Memory B cell (primary cell): ENCODE results near the gene NDE1.
A peak's percentile ranks its signal among the peaks of the same experiment; 100 is the strongest.
"Not testable (repeated sequence)": the region's sequence is repeated elsewhere in the genome, so short reads cannot be mapped to it uniquely, and the experiment has no call there.

Experiments used
- ATAC-seq: fragments of 150-1000 bp; cut with Tn5 transposase; 2 replicates; pipeline ENCODE4 v1.10.0; 2021; ENCODE audit warnings: low read depth, mild to moderate bottlenecking, moderate library complexity
- DNase-seq, 2 donors: peaks; one replicate each; pipeline ENCODE4 v3.0.0; 2022; ENCODE audit warnings: low spot score in 2 of 2
- H3K27ac Mint-ChIP-seq: one replicate; pipeline ENCODE4 v1.8.0; 2022; ENCODE audit warnings: mild to moderate bottlenecking, moderate library complexity, mixed read lengths
- H3K27me3 Mint-ChIP-seq: one replicate; pipeline ENCODE4 v1.8.0; 2022; ENCODE audit warnings: mixed read lengths
- H3K36me3 Mint-ChIP-seq: one replicate; pipeline ENCODE4 v1.8.0; 2022; ENCODE audit warnings: mild to moderate bottlenecking, mixed read lengths
- H3K4me1 Mint-ChIP-seq: one replicate; pipeline ENCODE4 v1.8.0; 2022; ENCODE audit warnings: mixed read lengths
- H3K4me3 Mint-ChIP-seq: one replicate; pipeline ENCODE4 v1.8.0; 2022; ENCODE audit warnings: mild to moderate bottlenecking, moderate library complexity, mixed read lengths
- H3K9me3 Mint-ChIP-seq: one replicate; pipeline ENCODE4 v1.8.0; 2022; ENCODE audit warnings: mixed read lengths

Gene NDE1

DNA sequence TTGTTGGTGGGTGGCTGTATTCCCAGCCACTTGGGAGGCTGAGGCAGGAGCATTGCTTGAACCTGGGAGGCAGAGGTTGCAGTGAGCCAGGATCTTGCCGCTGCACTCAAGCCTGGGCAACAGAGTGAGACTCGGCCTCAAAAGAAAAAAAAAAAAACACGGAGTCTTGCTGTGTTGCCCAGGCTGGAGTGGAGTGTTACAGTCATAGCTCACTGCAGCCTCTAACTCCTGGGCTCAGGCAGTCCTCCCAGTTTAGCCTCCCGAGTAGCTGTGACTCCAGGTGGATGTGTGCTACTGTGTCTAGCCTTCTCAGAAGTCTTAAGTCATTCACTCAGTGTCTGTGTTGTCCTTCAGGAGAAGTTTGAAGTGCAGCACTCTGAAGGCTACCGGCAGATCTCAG, 27.4 kb downstream of the NDE1 start:
- no peak overlapping the region for H3K27ac Mint-ChIP-seq
- DNase-seq (no peak), ATAC-seq (no peak)
- H3K27me3 Mint-ChIP-seq = no peaks in the 10 kb centered on the region
- H3K9me3 Mint-ChIP-seq = no peaks in the 10 kb centered on the region
- H3K4me1 Mint-ChIP-seq = peaks cover 10% of the 10 kb centered on the region
- H3K36me3 Mint-ChIP-seq = peaks cover 31% of the 10 kb centered on the region
- no peak overlapping the region for H3K4me3 Mint-ChIP-seq

DNA sequence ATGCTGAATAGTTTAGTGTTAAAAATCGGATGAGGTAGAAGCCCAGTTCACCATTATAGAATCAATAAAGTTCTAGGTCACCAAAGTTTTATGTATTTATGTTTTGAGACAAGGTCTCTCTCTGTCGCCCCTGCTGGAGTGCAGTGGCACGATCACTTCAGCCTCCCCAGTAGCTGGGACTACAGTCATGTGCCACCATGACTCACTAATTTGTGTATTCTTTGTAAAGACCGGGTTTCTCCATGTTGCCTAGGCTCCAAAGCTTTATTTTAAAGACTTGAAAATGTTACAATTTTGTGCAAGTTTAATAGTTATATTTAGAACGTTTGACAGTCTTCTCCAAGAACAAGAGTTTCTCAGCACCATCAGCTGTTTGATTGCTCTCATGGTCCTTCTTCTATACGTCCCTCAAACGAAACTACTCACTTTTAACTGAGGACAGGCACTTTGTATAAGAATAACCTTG, 32.1 kb downstream of the NDE1 start:
- DNase-seq (no peak), ATAC-seq (peak; percentile 83)
- no peaks in the 10 kb centered on the region for H3K4me1 Mint-ChIP-seq
- H3K27ac Mint-ChIP-seq = no peak overlapping the region
- no peaks in the 10 kb centered on the region for H3K27me3 Mint-ChIP-seq
- H3K4me3 Mint-ChIP-seq = no peak overlapping the region
- peaks cover 20% of the 10 kb centered on the region for H3K36me3 Mint-ChIP-seq
- H3K9me3 Mint-ChIP-seq = no peaks in the 10 kb centered on the region

DNA sequence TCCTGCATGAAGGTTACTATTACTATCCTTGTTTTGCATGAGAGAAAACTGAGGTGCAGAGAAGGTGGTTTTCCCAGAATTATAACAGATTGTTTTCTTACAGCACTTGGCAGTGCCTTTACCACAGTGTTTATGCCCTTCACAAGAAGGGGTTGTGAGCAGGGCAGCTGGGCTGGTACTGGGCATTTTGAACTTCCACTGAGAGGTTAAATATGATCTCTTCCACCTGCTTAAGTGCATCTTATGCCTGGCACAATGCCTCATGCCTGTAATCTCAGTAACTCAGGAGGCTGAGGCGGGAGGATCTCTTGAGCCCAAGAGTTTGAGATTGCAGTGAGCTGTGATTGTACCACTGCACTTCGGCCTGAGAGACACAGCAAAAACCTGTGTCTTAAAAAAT, 36.2 kb downstream of the NDE1 start:
- no peaks in the 10 kb centered on the region for H3K4me1 Mint-ChIP-seq
- no peaks in the 10 kb centered on the region for H3K9me3 Mint-ChIP-seq
- peaks cover 20% of the 10 kb centered on the region for H3K36me3 Mint-ChIP-seq
- ATAC-seq (no peak), DNase-seq (no peak)
- H3K4me3 Mint-ChIP-seq = no peak overlapping the region
- no peaks in the 10 kb centered on the region for H3K27me3 Mint-ChIP-seq
- H3K27ac Mint-ChIP-seq = no peak overlapping the region

GRCh38 chr16:15689290-15689689, 39.2 kb downstream of the NDE1 start:
- Mint-ChIP-seq H3K27ac (no peak overlapping the region), H3K4me1 (no peaks in the 10 kb centered on the region), H3K27me3 (no peaks in the 10 kb centered on the region), H3K4me3 (no peak overlapping the region), H3K9me3 (no peaks in the 10 kb centered on the region), H3K36me3 (peaks cover 25% of the 10 kb centered on the region)
- no peak for DNase-seq
- ATAC-seq = no peak

DNA sequence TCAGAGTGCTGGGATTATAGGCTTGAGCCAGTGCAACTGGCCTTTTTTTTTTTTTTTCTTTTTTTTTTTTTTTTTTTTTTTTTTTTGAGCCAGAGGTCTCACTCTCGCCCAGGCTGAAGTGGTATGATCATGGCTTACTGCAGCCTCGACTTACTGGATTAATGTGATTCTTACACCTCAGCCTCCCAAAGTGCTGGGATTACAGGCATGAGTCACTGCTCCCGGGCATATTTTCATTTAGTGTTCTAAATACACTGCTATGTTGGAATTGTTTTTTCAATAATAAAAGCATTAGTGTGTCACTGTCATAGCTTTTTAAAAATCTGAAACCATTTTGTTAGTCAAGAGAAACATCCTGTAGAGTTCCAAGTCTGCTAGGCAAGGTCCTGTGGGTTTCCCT, 40.3 kb downstream of the NDE1 start:
- Mint-ChIP-seq H3K36me3 (peaks cover 24% of the 10 kb centered on the region), H3K27ac (no peak overlapping the region), H3K4me3 (no peak overlapping the region), H3K9me3 (no peaks in the 10 kb centered on the region), H3K4me1 (no peaks in the 10 kb centered on the region), H3K27me3 (no peaks in the 10 kb centered on the region)
- DNase-seq (no peak), ATAC-seq (no peak)

DNA sequence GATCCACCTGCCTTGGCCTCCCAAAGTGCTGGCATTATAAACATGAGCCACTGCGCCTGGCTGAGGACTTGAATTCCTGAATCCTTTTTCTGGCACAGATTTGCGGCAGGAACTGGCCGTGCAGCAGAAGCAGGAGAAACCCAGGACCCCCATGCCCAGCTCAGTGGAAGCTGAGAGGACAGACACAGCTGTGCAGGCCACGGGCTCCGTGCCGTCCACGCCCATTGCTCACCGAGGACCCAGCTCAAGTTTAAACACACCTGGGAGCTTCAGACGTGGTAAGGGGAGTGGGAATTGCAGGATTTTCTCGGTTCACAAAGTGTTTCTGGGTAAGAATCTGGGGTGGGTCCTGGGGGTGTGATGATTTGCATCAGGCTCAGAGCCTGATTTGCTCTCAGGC, 41.0 kb downstream of the NDE1 start:
- DNase-seq (no peak), ATAC-seq (no peak)
- no peaks in the 10 kb centered on the region for H3K4me1 Mint-ChIP-seq
- no peaks in the 10 kb centered on the region for H3K27me3 Mint-ChIP-seq
- H3K9me3 Mint-ChIP-seq = no peaks in the 10 kb centered on the region
- H3K27ac Mint-ChIP-seq = no peak overlapping the region
- H3K4me3 Mint-ChIP-seq = no peak overlapping the region
- H3K36me3 Mint-ChIP-seq = peaks cover 21% of the 10 kb centered on the region

- DNase-seq, ATAC-seq, H3K27ac Mint-ChIP-seq, H3K4me3 Mint-ChIP-seq, H3K4me1 Mint-ChIP-seq, H3K27me3 Mint-ChIP-seq, H3K9me3 Mint-ChIP-seq: not testable (repeated sequence)
- H3K36me3 Mint-ChIP-seq = peaks cover 23% of the 10 kb centered on the region
Measured at GRCh38 chr16:15692508-15692907, 42.5 kb downstream of the NDE1 start.

DNA sequence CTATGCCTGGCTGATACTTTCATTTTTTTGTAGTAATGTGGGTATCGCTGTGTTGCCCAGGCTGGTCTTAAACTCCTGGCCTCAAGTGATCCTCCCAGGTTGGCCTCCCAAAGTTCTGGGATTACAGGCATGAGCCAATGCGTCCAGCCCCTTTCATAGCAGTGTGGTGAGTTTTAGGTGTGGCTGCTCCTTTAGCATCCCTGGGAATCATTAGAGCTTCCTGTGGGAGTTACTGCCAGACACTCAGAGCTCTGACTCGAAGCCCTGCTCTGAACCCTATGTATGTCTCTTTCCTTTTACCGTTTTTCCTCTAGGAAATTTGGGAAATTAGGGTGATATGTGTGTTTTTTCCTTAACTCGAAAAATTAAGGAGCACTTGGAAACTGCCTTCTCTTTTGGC, 44.5 kb downstream of the NDE1 start:
- Mint-ChIP-seq H3K9me3 (no peaks in the 10 kb centered on the region), H3K36me3 (peaks cover 14% of the 10 kb centered on the region), H3K4me1 (no peaks in the 10 kb centered on the region), H3K4me3 (no peak overlapping the region), H3K27ac (no peak overlapping the region), H3K27me3 (no peaks in the 10 kb centered on the region)
- no peak for DNase-seq
- ATAC-seq = no peak

GRCh38 chr16:15699819-15700218, 49.8 kb downstream of the NDE1 start:
- Mint-ChIP-seq H3K4me3 (no peak overlapping the region), H3K27ac (no peak overlapping the region), H3K36me3 (peaks cover 12% of the 10 kb centered on the region), H3K27me3 (no peaks in the 10 kb centered on the region), H3K9me3 (no peaks in the 10 kb centered on the region), H3K4me1 (peaks cover 5% of the 10 kb centered on the region)
- DNase-seq (no peak), ATAC-seq (no peak)

DNA sequence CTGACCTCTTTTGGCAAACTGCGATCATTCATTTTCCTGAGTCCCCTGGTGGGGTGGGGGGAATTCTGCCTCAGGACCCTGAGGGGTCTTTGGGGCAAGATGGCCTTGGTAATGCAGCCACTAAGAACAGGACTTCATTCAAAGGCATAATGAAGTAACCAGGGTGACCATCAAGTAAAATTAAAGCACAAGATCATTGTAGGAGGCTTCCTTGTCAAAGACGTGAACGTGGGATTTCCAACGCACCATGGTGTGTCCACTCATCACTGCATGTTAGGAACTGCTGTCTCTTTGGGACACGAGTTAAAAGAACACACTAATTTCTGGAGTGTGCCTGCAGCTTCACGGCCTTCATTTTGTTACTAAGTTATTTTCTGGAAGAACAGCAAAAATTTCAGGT, 51.3 kb downstream of the NDE1 start:
- Mint-ChIP-seq H3K27me3 (no peaks in the 10 kb centered on the region), H3K4me3 (no peak overlapping the region), H3K9me3 (no peaks in the 10 kb centered on the region), H3K4me1 (peaks cover 5% of the 10 kb centered on the region), H3K27ac (no peak overlapping the region), H3K36me3 (peaks cover 11% of the 10 kb centered on the region)
- ATAC-seq = no peak
- no peak for DNase-seq

GRCh38 chr16:15701975-15702970, 52.2 kb downstream of the NDE1 start:
- no peak overlapping the region for H3K4me3 Mint-ChIP-seq
- no peaks in the 10 kb centered on the region for H3K9me3 Mint-ChIP-seq
- DNase-seq = no peak
- H3K36me3 Mint-ChIP-seq = peaks cover 8% of the 10 kb centered on the region
- no peak for ATAC-seq
- H3K27ac Mint-ChIP-seq = peak overlapping the region; percentile 81
- no peaks in the 10 kb centered on the region for H3K27me3 Mint-ChIP-seq
- peaks cover 5% of the 10 kb centered on the region for H3K4me1 Mint-ChIP-seq

- DNase-seq = no peak
- no peak for ATAC-seq
- peak overlapping the region; percentile 81 for H3K27ac Mint-ChIP-seq
- no peaks in the 10 kb centered on the region for H3K27me3 Mint-ChIP-seq
- peaks cover 5% of the 10 kb centered on the region for H3K4me1 Mint-ChIP-seq
- H3K9me3 Mint-ChIP-seq = no peaks in the 10 kb centered on the region
- no peak overlapping the region for H3K4me3 Mint-ChIP-seq
- H3K36me3 Mint-ChIP-seq = peaks cover 8% of the 10 kb centered on the region
Measured at GRCh38 chr16:15703029-15703736, 53.1 kb downstream of the NDE1 start.

GRCh38 chr16:15704545-15704987, 54.5 kb downstream of the NDE1 start:
- H3K36me3 Mint-ChIP-seq = peaks cover 7% of the 10 kb centered on the region
- H3K4me3 Mint-ChIP-seq = no peak overlapping the region
- DNase-seq (peak; percentile 69 to 80), ATAC-seq (peak; percentile 79)
- no peaks in the 10 kb centered on the region for H3K27me3 Mint-ChIP-seq
- peaks cover 5% of the 10 kb centered on the region for H3K4me1 Mint-ChIP-seq
- H3K9me3 Mint-ChIP-seq = no peaks in the 10 kb centered on the region
- H3K27ac Mint-ChIP-seq = peak overlapping the region; percentile 17

DNA sequence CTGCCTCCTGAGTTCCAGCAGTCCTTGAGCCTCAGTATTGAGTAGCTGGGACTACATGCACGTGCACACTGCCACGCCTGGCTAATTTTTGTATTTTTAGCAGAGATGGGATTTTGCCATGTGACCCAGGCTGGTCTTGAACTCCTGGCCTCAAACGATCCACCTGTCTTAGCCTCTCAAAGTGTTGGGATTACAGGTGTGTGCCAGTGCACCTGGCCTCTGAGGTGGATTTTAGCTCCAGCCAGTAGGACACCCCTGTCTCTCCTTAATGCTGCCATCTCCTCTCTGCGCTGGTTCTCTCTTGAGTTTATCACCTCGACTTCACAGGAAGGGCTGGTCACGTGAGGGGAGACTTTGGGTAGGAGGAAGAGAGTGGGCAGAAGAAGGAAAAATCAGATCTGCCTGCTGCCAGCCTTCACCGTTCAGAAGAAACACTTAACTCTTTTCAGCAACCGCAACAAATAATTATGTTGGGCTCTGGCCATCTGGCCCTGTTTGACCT, 55.1 kb downstream of the NDE1 start:
- no peak overlapping the region for H3K4me3 Mint-ChIP-seq
- peaks cover 5% of the 10 kb centered on the region for H3K36me3 Mint-ChIP-seq
- ATAC-seq (no peak), DNase-seq (no peak)
- no peaks in the 10 kb centered on the region for H3K9me3 Mint-ChIP-seq
- H3K27ac Mint-ChIP-seq = no peak overlapping the region
- H3K4me1 Mint-ChIP-seq = peaks cover 5% of the 10 kb centered on the region
- no peaks in the 10 kb centered on the region for H3K27me3 Mint-ChIP-seq
